Activated CD8-positive, alpha-beta memory T cell treated with anti-CD3 and anti-CD28 coated beads, Interleukin-2, amount 50 U/mL, for 1 hour (primary cell): ENCODE results near the gene ALG14.
"Not testable (repeated sequence)": the region's sequence is repeated elsewhere in the genome, so short reads cannot be mapped to it uniquely, and the experiment has no call there.

Source experiments
- DNase-seq: peaks from one replicate; pipeline ENCODE4 v3.0.0-alpha.2; 2020; ENCODE audit errors: extremely low read depth

The ALG14 gene

DNA sequence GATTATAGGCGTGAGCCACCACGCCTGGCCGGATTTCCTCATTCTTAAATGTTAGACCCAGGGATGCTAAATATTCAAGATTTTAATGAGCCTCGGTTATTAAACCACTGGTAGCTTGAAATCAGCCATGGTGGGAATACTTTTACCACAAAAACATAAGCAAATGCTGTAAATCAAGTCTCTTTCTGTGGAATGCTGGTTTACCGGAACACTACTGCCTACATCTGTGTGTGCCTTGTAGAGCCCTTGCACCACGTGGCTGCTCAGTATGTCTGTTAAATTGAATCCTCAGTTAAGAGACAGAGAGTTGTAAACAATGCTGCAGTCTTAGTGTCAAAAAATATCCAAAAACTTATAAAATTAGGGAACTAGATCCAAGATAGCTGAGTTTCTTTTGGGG lies 119.0 kb downstream of the ALG14 start:
- DNase-seq = no peak

DNA sequence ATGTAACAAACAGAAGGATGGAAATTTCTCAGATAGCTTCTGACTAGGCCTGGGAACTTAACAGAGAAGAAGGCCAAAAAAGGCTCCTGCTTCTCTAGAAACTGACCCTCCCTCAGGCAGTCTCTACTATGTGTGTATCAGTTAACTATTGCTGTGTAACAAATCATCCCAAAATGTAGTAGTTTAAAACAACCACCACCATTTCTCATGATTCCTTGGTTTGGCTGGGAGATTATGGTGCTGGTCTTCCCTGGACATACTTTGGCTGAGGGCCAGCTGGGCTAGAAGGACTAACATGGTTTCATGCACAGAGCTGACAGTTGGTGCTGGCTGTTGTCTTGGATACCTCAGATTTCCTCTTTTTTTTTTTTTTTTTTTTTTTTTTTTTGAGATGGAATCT lies 119.6 kb downstream of the ALG14 start:
- no peak for DNase-seq

DNA sequence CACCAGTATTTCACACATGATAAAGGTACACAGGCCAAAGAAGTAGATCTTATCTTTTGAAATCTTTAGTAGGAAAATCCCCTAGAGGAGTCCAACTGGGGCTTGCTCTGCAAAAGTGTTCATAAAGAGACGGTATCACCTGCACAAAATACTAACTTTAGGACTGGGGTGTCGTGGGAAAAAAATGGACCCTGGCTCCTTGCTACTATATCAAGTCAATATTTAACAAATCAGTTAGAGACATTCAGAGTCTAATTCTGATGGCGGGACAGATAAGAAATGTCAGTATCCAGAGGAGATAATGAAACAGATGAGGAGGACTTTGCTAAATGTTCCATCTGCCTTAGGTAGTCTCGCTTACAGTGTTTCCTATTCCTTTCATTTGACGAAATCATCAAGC lies 120.2 kb downstream of the ALG14 start:
- no peak for DNase-seq

DNA sequence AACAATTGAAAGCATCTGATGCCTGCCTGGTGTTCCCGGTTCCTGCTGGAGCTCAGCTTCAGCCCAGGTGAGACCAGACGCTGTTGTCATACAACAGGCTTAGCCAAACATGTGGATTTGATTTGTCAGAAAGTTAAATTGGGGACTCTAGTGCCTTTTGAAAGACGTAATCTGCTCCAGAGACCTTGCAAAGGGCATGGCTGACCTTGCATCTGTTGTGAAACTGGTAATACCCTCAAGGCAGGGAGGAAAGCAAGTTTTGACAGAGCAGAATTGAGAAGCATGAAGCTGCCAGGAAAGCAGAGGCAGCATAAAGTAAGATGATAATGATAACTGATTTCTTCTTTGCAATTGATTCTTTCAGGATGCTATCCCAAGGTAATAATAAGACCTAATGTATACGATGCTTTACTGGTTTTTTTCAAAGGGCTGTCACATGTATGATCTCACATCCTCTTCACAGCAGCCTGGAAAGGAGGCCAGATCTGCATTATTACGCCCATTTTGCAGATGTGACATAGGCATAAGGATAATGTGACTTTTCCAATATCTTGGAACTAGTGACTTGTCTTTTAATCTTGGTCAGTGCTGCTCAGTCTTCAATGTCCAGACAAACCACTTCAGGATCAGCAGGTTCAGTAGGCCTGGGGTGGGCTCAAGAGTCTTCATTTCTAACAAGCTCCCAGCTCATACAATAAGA lies 121.1 kb downstream of the ALG14 start:
- DNase-seq = no peak

DNA sequence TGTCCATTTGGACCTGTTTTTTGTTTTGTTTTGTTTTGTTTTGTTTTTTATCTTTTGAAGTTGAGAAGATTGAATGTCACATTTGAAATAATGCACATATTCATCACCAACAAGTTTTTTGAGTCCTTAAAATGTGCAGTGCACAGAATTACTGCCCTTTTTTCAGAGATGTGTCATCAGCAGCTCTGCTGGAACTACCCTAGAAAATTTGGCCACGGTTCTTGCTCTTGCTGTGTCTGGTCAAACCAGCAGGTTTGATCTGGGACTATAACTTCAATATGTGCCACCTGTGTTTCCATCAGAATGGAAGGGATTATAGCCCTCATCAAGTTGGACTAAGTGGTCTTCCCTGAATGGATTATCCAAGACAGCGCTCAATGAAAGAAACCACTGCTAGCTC lies 121.7 kb downstream of the ALG14 start:
- DNase-seq = no peak

DNA sequence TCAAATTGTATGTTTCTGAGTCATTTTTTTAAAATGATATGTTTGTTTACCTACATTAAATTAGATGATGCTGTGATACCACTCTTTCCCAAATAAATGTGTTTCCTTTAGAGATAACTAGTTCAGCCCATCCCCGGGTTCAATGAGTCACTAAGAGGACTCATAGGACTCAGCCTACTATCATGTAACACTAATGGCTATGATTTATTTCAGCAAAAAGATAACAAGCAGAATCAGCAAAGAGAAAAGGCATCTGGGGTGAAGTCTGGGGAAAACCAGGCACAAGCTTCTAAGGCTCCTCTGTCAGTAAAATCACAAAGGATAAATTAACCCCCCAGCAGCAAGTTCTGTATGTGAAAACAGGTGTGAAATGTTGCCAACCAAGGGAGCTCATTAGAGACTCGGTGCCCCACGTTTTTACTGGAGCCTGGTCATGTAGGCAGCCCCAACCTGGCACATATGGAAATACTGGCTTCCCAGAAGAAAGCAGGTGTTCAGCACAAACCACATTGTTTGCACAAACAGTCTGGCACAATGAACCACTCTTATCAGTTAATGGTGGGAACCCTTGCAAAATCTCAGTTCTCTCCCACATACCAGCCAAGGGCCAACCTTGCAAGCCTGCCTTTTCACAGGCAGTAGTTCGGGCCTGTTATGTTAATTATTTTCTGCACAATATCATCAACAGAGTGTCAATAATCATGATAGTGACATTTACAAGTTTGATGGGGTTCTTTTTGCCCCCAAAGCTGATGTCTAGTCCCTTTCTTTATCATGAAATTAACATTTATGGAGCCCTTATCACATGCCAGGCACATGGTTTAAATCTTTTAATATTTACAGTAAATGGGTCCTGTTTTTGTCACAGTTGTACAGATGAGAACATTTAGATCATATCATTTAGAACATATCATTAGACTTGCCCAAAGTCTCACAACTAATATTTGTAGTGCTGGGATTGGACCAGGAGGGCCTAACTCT lies 122.8 kb downstream of the ALG14 start:
- no peak for DNase-seq

DNA sequence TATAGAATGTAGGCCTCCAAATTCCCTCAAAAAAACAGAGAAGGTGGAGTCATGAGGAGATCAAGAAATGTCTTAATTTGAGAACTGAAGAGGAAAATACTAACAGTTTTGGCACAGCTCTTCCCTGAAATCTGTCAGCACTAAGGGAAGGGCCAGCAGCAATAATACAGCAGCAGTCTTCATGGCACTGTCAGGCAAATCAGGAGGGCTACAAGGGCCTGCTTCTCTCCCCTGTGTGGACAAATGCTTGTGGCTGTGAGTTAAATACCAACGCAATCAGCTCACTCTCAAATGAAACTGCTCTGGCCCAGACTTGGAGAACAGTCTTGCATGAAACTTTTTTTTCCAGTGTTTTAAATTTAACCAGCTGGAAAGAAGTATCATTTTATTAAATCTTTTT lies 125.3 kb downstream of the ALG14 start:
- DNase-seq = no peak

DNA sequence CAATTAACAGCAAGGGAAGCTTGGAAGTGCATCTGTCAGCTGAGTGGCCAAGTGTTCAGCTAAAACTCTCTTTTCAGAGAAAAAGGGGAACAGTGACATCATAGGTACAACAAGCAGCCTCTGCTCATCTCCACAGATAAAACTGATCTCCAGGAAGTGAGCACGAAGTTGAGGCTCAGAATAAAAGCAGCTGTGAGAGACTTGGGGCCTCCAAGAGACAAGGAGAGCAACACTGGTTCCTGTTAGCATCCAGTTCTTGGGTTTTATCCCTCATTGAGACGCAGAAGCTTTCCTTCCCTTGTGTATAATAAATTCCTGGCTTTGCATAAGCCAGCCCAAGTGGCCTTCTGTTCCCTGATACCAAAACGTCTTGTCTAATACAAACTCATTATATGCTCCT lies 125.9 kb downstream of the ALG14 start:
- no peak for DNase-seq

DNA sequence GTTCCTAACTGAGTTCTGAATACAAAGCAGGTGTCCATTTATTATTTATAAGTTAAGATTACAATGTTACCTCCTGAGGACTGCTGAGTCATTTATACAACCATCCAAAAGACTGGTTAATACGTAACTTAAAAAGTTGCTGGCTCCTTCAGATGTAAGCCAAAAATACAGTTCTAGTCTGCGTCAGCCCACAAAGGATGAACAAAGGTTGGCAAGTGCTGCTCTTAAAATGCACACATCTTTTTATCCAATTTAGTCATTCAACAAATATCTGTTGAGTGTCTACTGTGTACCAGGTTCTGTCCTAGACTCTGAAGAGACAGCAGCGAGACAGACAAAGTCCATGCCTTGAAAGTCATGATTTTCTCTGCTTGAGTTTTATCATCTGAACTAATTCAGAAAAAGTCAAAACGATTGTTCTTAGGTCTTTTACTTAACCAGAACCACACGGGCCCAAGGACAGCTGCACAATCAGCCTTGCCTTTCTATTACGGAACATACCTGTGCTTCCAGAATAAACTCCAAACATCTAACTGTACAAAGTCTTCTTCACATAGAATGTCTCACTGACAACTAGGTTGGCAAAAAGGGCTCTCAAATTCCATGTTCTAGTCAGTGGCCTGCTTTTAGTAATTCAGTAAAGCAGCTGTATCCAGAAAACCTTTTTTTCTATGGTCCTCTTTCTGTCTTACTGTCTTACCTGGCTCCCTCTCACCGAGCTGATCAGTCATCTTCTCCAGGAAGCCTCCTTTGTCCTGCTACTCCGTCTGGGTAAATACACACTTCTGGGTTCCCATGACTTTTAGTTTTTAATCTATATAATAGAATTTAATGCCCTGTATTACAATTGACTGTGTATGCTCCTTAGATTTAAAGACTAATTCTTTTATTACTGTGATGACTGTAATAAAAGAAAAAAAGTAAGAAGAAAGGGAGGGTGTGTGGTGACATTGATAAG lies 130.3 kb downstream of the ALG14 start:
- DNase-seq = no peak

DNA sequence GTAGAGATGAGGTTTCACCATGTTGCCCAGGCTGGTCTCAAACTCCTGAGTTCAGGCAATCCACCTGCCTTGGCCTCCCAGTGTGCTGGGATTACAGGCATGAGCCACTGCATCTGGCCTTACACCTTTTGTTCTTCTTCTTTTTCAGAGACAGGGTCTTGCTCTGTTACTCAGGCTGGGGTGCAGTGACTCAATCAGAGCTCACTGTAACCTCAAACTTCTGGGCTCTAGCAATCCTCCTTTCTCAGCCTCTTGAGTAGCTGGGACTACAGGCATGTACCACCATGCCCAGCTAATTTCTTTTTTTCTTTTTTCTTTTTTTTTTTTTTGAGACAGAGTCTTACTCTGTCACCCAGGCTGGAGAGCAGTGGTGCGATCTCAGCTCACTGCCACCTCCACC lies 131.3 kb downstream of the ALG14 start:
- not testable (repeated sequence) for DNase-seq

DNA sequence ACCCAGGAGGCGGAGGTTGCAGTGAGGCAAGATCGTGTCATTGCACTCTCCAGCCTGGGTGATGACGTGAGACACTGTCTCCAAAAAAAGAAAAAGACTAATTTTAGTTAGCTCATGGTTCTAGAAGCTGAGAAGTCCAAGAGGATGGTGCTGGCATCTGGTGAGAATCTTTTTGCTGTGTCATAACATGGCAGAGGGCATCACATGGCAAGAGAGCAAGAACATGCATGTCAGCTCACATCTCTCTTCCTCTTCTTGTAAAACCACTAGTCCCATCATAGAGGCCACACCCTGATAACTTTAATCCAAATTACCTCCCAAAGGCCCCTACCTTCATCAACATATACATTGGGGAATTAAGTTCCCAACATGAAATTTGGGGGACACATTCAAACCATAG lies 132.0 kb downstream of the ALG14 start:
- no peak for DNase-seq

DNA sequence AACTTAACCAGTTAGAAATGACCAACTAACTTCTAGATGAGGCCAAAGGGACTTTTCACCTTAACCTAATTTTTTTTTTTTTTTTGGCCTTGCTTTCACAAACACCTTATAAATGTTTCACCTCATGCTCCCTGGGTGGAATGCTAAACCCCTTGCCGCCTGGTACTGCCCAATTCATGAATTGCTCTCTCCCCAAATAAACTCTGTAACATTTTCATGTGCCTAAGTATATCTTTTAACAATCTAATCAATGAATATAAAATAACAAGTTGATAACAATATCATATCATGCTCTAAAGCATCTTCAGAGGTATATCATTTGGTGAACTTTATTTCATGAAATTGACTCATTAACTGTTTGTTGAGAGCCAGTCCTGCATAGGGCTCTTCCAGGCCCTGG lies 134.9 kb downstream of the ALG14 start:
- no peak for DNase-seq

DNA sequence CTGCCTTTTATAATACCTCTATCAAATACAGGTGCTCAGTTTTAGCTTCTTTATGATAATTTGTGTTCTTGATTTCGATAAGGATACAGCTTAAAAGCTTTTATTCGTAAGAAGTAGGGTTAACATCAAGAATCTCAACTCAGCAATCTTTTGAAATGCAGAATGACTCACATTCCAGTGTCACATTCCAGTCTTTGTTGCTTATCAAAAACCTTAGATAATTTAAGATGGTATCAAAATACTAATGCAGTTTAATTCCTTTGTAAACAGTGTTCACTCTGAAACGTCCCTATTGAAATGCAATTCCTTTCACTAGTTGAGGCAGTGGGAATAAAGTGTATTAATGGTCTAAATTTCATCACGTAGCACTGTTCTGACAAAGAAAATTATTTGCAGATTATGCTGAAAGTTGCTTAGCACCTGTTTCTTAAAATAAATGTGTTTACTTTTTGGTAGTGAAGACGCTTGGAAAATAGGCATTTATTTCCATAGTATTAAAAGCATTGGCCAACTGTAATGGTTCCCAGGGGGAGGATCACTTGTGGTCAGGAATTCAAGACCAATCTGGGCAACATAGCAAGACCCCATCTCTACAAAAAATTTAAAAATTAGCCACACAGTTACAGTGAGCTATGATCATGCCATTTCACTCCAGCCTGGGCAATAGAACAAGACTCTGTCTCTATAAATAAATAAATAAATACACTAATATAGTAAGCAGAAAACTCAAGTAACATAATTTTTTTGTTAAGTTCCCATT lies 135.7 kb downstream of the ALG14 start:
- DNase-seq = no peak

DNA sequence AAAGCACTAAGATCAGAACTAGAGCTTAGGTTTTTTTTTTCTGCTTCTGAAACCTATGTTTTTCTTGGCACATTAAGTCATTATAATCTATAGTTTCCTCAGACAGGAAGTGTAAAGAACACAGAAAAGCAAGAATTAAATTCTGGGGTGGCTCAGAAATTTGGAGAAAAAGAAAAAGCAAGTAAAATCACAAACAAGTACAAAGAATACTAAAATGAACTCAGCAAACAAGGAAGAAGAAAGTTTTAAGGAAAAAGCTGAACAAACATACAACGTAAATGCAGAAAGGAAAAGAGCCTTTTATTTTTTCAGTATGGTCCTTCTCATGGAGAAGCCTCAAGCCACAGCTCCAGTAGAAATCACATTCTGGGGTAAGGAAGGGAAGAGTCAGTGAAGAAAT lies 137.3 kb downstream of the ALG14 start:
- no peak for DNase-seq

DNA sequence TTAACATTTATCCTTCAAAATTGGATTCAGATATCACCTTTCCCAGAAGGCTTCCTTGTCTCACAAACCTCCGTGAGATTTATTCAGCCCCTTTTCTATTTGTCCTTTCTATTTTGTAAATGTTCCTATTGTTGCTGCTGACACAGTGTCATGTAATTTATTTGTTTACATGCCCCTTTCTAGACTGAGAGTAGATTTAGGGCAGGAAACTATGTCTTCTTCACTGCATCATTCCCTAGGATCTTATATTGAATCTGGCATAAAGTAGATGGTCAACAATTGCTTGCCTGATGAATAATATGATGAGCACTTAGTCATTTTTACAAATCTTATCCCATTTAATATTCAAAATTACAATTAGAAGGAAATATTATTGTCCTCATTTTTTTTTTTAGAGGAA lies 137.7 kb downstream of the ALG14 start:
- no peak for DNase-seq

DNA sequence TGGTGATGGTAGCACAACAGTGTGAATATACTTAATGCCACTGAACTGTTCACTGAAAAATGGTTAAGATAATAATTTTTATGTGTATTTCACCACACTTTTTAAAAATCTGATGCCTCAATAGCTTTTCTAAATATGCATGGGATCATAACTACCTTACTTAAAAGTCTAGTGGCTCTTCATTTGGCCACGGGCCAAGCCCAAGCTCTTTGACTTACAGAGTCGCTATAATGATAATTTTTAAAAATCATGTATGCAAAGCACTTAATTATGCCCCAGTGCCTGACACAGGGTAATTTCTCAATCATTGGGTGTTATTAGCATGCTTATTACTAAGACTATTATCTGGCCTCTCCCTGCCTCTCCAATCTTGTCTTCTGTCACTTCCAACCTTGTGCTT lies 138.2 kb downstream of the ALG14 start:
- no peak for DNase-seq

DNA sequence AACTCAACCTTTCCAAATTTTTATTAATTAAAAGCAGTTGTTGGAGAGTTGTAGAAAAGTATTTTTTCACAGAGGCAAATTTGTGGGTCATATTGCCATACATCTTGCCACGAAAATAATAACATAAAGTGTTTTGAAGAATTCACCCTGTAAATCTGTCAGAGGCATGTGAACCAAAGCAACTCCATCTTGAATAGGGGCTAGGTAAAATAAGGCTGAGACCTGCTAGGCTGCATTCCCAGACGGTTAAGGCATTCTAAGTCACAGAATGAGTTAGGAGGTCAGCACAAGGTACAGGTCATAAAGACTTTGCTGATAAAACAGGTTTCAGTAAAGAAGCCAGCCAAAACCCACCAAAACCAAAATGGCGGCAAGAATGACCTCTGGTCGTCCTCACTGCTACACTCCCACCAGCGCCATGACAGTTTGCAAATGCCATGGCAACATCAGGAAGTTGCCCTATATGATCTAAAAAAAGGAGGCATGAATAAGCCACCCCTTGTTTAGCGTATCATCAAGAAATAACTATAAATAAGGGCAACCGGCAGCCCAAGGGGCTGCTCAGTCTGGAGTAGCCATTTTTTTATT lies 141.4 kb downstream of the ALG14 start:
- DNase-seq = no peak

DNA sequence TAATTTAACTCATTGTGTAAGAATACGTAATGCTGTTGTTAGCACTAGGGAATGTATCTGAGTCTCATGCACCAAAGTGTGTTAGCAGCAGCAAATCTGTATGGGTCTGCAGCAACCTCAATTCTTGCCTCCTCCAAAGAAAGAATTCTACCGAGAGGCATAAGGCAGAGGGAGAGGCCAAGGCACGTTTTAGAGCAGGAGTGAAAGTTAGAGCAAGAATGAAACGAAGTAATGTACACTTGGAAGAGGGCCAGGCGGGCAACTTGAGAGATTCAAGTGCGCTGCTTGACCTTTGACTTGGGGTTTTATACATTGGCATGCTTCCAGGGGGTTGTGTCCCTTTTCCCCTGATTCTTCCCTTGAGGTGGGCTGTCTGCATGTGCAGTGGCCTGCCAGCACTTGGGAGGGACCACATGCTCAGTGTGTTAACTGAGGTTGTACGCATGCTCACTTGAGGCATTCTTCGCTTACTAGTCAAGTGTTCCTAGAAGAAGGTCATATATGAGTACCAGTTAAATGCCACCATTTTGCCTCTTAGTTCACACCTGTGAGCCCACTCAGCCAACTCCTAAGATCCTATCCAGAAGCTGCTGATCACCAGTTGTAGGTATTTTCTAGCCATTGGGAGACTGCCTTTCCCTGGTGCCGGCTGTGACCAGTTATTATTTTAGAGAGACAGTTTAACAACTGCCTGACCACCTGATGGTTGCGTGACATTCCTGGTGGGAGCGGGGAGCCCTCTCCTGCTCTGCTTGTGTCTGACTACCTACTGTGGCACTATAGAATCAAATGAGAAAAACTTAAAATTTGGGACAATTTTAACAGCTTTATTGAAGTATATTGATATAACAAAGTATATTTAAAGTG lies 143.2 kb downstream of the ALG14 start:
- no peak for DNase-seq

DNA sequence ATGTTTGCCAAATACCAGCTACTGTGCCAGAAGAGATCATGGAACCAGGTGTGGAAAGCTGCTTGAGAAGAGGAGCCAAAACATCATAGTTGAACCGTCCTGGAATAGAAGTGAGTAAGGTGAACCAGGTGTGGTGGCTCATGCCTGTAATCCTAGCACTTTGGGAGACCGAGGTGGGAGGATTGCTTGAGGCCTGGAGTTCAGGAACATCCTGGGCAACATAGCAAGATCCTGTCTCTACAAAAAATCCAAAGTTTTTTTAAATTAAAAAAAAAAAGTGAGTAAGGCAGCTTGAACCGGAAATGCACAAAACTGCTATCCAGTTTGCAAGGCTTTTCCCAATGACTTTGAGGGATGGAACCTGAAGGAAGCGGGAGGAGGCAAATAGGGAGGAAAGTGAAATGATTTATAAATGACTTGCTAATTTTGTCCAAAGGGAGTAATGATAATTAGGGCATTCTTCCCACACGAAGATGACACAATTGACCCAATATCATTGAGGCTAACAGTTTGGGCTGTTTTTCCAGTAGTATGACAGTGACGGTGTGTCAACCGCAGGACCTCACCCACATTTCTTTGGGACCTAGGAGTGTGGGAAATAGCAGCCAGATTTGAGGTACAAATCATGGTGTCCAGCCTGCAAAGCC lies 144.3 kb downstream of the ALG14 start:
- no peak for DNase-seq
